ENCODE data around the gene FLNC.

FLNC gene

GRCh38 chr7:128811631-128812430 is 18.4 kb upstream of the FLNC start:
- H3K4me3 ChIP-seq (ENCODE audit: low read length), result no peak overlapping the region
- no peaks in the 10 kb centered on the region for H3K27me3 ChIP-seq (ENCODE audit: insufficient read depth, low read length)
- no peaks in the 10 kb centered on the region for H3K4me1 ChIP-seq (ENCODE audit: insufficient read depth, low read length)
- no peaks in the 10 kb centered on the region for H3K9me3 ChIP-seq (ENCODE audit: low read length)
- no peak overlapping the region for H2AFZ ChIP-seq (ENCODE audit: low read depth, low read length)
- H3K36me3 ChIP-seq (ENCODE audit: insufficient read depth, low read length), result peaks cover 33% of the 10 kb centered on the region

DNA sequence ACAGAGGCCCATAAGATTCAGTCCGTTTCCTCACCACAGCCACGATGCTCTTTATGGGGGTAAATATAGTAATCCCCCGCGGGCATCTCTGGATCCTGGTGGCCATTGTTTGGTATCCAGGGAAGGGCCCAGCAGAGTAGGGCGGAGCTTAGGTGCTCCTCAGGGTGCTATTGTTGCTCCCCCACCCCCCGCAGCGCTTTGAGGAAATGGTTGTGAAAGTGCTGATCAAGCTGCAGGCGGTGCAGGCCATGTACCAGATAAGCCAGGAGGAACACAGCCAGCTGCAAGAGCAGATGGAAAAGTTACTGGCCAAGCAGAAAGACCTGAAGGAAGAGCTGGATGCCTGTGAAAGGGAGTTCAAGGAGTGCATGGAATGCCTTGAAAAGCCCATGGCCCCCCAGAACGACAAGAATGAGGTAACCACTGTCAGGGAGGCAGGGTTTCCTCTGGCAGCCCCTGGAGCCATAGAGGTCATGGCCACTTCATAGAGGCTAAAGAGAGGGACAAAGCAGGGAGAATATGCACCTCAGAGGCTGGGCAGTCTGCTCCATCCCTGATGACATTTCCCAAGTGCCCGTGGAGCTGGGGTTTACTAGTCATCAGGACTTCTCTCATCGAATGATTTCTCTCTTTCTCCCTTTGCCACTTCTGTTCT is 17.6 kb upstream of the FLNC start:
- H3K9me3 ChIP-seq (ENCODE audit: low read length), result no peaks in the 10 kb centered on the region
- H3K4me1 ChIP-seq (ENCODE audit: insufficient read depth, low read length), result no peaks in the 10 kb centered on the region
- no peak overlapping the region for H3K4me3 ChIP-seq (ENCODE audit: low read length)
- no peaks in the 10 kb centered on the region for H3K27me3 ChIP-seq (ENCODE audit: insufficient read depth, low read length)
- no peak overlapping the region for H2AFZ ChIP-seq (ENCODE audit: low read depth, low read length)
- peaks cover 27% of the 10 kb centered on the region for H3K36me3 ChIP-seq (ENCODE audit: insufficient read depth, low read length)

DNA sequence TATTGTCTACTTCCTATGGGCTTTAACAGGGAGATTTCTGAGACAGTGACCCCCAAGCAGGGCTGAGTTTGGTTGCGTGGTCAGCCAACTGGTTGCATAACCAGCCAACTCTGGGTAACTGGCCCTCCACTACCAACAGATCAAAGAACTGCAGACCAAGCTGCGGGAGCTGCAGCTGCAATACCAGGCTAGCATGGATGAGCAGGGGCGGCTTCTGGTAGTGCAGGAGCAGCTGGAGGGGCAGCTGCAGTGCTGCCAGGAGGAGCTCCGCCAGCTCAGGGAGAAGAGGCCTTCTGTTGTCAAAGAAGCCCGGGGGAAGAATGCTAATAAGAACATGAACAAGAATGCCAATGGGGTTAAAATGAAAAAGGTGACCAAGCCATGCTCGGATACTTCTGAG is 15.7 kb upstream of the FLNC start:
- Histone ChIP-seq H2AFZ (ENCODE audit: low read depth, low read length) (no peak overlapping the region), H3K36me3 (ENCODE audit: insufficient read depth, low read length) (peaks cover 17% of the 10 kb centered on the region), H3K4me1 (ENCODE audit: insufficient read depth, low read length) (no peaks in the 10 kb centered on the region), H3K9me3 (ENCODE audit: low read length) (no peaks in the 10 kb centered on the region), H3K4me3 (ENCODE audit: low read length) (no peak overlapping the region), H3K27me3 (ENCODE audit: insufficient read depth, low read length) (no peaks in the 10 kb centered on the region)

- Histone ChIP-seq H3K4me3 (ENCODE audit: low read length) (no peak overlapping the region), H3K9me3 (ENCODE audit: low read length) (no peaks in the 10 kb centered on the region), H3K27me3 (ENCODE audit: insufficient read depth, low read length) (no peaks in the 10 kb centered on the region), H3K4me1 (ENCODE audit: insufficient read depth, low read length) (no peaks in the 10 kb centered on the region), H2AFZ (ENCODE audit: low read depth, low read length) (no peak overlapping the region), H3K36me3 (ENCODE audit: insufficient read depth, low read length) (peaks cover 12% of the 10 kb centered on the region)
Observed at GRCh38 chr7:128815289-128815942, 14.8 kb upstream of the FLNC start.

DNA sequence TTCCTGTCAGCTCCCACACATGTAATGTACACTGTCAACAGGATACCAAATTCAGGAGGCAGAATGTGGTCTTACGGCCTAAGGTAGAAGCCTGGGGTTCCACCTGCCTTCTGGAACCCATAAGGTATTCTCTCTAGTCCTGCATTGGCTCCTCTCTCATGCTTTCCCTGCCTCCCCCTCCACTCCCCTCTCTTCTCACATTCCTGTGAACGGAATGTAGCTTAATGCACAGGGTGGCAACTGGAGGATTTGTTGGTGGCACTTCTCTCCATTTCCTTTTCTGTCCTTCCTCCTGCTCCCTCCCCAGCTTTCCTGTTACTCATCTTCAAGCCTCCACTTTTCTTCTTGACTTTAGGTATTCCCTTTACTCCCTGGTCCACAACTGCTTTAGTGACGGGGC is 11.5 kb upstream of the FLNC start:
- Histone ChIP-seq H3K36me3 (ENCODE audit: insufficient read depth, low read length) (no peaks in the 10 kb centered on the region), H3K9me3 (ENCODE audit: low read length) (no peaks in the 10 kb centered on the region), H3K4me1 (ENCODE audit: insufficient read depth, low read length) (no peaks in the 10 kb centered on the region), H2AFZ (ENCODE audit: low read depth, low read length) (no peak overlapping the region), H3K27me3 (ENCODE audit: insufficient read depth, low read length) (no peaks in the 10 kb centered on the region), H3K4me3 (ENCODE audit: low read length) (no peak overlapping the region)

- no peaks in the 10 kb centered on the region for H3K36me3 ChIP-seq (ENCODE audit: insufficient read depth, low read length)
- no peak overlapping the region for H3K4me3 ChIP-seq (ENCODE audit: low read length)
- no peak overlapping the region for H2AFZ ChIP-seq (ENCODE audit: low read depth, low read length)
- no peaks in the 10 kb centered on the region for H3K9me3 ChIP-seq (ENCODE audit: low read length)
- H3K27me3 ChIP-seq (ENCODE audit: insufficient read depth, low read length), result no peaks in the 10 kb centered on the region
- H3K4me1 ChIP-seq (ENCODE audit: insufficient read depth, low read length), result no peaks in the 10 kb centered on the region
Observed at GRCh38 chr7:128821724-128822123, 8.5 kb upstream of the FLNC start.

GRCh38 chr7:128826512-128826911 is 3.7 kb upstream of the FLNC start:
- Histone ChIP-seq H2AFZ (ENCODE audit: low read depth, low read length) (no peak overlapping the region), H3K36me3 (ENCODE audit: insufficient read depth, low read length) (no peaks in the 10 kb centered on the region), H3K9me3 (ENCODE audit: low read length) (no peaks in the 10 kb centered on the region), H3K4me3 (ENCODE audit: low read length) (no peak overlapping the region), H3K4me1 (ENCODE audit: insufficient read depth, low read length) (peaks cover 18% of the 10 kb centered on the region), H3K27me3 (ENCODE audit: insufficient read depth, low read length) (no peaks in the 10 kb centered on the region)

DNA sequence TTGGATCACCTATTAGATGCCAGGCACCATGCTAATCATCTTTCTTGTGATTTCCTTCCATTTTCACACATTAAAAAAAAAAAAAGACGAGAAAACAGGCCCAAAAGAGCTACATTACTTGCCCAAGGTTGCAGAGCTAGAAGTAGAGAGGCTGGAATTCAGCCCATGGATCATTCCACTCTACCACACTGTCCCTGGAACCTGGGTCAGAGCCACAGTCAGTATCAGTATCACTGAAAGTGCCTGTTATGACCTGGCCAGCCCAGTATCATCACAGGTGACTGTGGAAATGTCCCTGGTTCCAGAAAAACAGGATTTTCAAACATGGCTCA is 3.3 kb upstream of the FLNC start:
- Histone ChIP-seq H3K4me1 (ENCODE audit: insufficient read depth, low read length) (peaks cover 22% of the 10 kb centered on the region), H3K9me3 (ENCODE audit: low read length) (no peaks in the 10 kb centered on the region), H2AFZ (ENCODE audit: low read depth, low read length) (no peak overlapping the region), H3K27me3 (ENCODE audit: insufficient read depth, low read length) (no peaks in the 10 kb centered on the region), H3K4me3 (ENCODE audit: low read length) (no peak overlapping the region), H3K36me3 (ENCODE audit: insufficient read depth, low read length) (no peaks in the 10 kb centered on the region)

GRCh38 chr7:128827248-128827958 is 2.8 kb upstream of the FLNC start:
- H3K9me3 ChIP-seq (ENCODE audit: low read length), result no peaks in the 10 kb centered on the region
- no peaks in the 10 kb centered on the region for H3K27me3 ChIP-seq (ENCODE audit: insufficient read depth, low read length)
- H3K4me1 ChIP-seq (ENCODE audit: insufficient read depth, low read length), result peaks cover 26% of the 10 kb centered on the region
- no peak overlapping the region for H3K4me3 ChIP-seq (ENCODE audit: low read length)
- no peaks in the 10 kb centered on the region for H3K36me3 ChIP-seq (ENCODE audit: insufficient read depth, low read length)
- H2AFZ ChIP-seq (ENCODE audit: low read depth, low read length), result no peak overlapping the region

DNA sequence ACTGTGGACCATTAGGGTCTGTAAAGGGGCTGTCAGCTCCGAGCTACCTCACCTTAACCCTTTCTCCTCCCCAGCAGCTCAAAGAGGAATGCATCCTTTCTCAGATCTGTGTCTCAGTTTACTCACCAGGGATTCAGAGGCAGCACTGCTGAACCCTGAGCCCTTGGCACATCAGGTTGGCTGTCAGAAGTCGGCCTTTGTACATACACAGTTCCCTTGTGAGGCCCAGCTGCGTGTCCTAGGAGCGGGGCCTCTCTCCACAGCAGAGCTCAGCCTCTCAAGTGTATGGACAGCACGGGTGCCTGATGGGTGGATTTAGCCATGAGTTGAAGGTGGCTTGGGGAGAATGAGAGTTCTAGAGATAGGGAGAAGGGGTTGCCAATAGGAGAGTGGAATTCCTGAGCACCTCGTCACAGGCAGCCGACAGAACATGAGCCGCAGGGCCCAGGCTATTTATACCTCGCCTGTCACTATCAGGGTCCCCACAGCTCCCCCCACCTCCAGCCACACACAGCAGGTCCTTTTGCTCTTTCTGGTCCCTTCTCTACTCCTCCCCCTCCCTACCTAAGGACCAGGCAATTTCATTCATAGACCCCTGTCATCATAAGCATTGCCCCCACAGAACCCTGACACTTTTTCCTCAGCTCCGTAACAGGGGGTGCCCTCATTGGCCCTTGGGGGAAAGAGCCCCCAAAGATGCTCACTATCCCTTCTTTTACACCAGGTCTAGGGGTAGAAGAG is 2.1 kb upstream of the FLNC start:
- Histone ChIP-seq H2AFZ (ENCODE audit: low read depth, low read length) (no peak overlapping the region), H3K4me3 (ENCODE audit: low read length) (no peak overlapping the region), H3K27me3 (ENCODE audit: insufficient read depth, low read length) (no peaks in the 10 kb centered on the region), H3K4me1 (ENCODE audit: insufficient read depth, low read length) (peaks cover 33% of the 10 kb centered on the region), H3K36me3 (ENCODE audit: insufficient read depth, low read length) (no peaks in the 10 kb centered on the region), H3K9me3 (ENCODE audit: low read length) (no peaks in the 10 kb centered on the region)

GRCh38 chr7:128829391-128830166 is 627 bp upstream of the FLNC start:
- H3K4me1 ChIP-seq (ENCODE audit: insufficient read depth, low read length), result peaks cover 46% of the 10 kb centered on the region
- H3K36me3 ChIP-seq (ENCODE audit: insufficient read depth, low read length), result no peaks in the 10 kb centered on the region
- no peak overlapping the region for H2AFZ ChIP-seq (ENCODE audit: low read depth, low read length)
- H3K9me3 ChIP-seq (ENCODE audit: low read length), result no peaks in the 10 kb centered on the region
- no peaks in the 10 kb centered on the region for H3K27me3 ChIP-seq (ENCODE audit: insufficient read depth, low read length)
- no peak overlapping the region for H3K4me3 ChIP-seq (ENCODE audit: low read length)

Data from neuron (in vitro differentiated cells).